Liver (tissue), 3 donors: Measurements from ENCODE around the gene AGBL5.

ENCODE experiments used
- EGR1 ChIP-seq, 2 donors: IDR thresholded peaks; 2 replicates each; pipeline ENCODE4 v1.6.1; 2016 to 2018; ENCODE audit warnings: antibody characterized with exemption in 2 of 2, low read depth in 2 of 2
- FOXA1 ChIP-seq: IDR thresholded peaks from 2 replicates; pipeline ENCODE4 v1.6.1; 2016; ENCODE audit warnings: antibody characterized with exemption
- JUND ChIP-seq, 2 donors: IDR thresholded peaks; 2 replicates each; pipeline ENCODE4 v1.6.1; 2016; ENCODE audit warnings: antibody characterized with exemption in 2 of 2
- NR2F2 ChIP-seq: IDR thresholded peaks from 2 replicates; pipeline ENCODE4 v1.6.1; 2016; ENCODE audit warnings: antibody characterized with exemption
- TAF1 ChIP-seq: conservative IDR thresholded peaks from 2 replicates; pipeline ENCODE4 v1.6.1; 2016; ENCODE audit warnings: antibody characterized with exemption, mild to moderate bottlenecking
- TF ChIP-seq, protein P1 (sequence below): fragments of 150-350 bp; IDR thresholded peaks from 2 replicates; pipeline ENCODE4 v1.5.1; 2017; ENCODE audit warnings: improper control_type of control experiment, low read depth, low read length; ENCODE audit not compliant: missing input control
- donor health status: healthy.
- donor health status: healthy.

DNA sequence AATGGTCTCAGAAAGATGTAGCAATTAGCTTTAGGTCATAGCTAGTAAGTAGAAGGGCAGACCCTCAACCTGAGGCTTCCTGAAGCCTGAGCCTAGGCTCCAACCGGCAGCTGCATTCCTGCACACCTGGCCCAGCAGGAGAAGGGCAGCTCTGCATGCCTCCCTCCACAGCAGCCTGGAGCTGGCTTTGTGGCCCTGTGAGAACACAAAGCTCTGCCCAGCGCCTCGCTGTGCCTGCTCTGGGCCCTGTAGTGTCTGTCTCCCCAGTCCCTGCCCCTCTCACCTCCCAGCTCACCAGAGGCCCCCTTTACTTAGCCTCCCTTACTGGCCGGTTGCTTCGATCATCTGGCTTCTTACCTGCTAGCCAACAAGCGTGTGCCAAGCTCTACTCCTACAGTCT, 12.0 kb upstream of the AGBL5 start:
- no peak for TF ChIP-seq JUND (IDR thresholded peaks at IDR 0.05)
- no peak for TF ChIP-seq EGR1 (IDR thresholded peaks at IDR 0.05; ENCODE audit: low read depth in 2 of 2)
- TF ChIP-seq, protein P1, sequence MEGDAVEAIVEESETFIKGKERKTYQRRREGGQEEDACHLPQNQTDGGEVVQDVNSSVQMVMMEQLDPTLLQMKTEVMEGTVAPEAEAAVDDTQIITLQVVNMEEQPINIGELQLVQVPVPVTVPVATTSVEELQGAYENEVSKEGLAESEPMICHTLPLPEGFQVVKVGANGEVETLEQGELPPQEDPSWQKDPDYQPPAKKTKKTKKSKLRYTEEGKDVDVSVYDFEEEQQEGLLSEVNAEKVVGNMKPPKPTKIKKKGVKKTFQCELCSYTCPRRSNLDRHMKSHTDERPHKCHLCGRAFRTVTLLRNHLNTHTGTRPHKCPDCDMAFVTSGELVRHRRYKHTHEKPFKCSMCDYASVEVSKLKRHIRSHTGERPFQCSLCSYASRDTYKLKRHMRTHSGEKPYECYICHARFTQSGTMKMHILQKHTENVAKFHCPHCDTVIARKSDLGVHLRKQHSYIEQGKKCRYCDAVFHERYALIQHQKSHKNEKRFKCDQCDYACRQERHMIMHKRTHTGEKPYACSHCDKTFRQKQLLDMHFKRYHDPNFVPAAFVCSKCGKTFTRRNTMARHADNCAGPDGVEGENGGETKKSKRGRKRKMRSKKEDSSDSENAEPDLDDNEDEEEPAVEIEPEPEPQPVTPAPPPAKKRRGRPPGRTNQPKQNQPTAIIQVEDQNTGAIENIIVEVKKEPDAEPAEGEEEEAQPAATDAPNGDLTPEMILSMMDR, result no peak
- no peak for TF ChIP-seq TAF1
- no peak for TF ChIP-seq FOXA1
- TF ChIP-seq NR2F2, result no peak
